ENCODE data around the gene NUP85.

GRCh38 chr17:75181608-75182318 lies 23.7 kb upstream of the NUP85 start:
- TF ChIP-seq CTCF (conservative IDR thresholded peaks at IDR 0.05; ENCODE audit: low read depth, low read length) (no peak), BHLHE40 (IDR thresholded peaks at IDR 0.05; ENCODE audit: low read depth, low read length) (no peak), RAD21 (IDR thresholded peaks at IDR 0.05; ENCODE audit: low read length) (no peak), POLR2A (IDR thresholded peaks at IDR 0.05; ENCODE audit: low read depth, low read length) (no peak), MAZ (IDR thresholded peaks at IDR 0.05; ENCODE audit: borderline replicate concordance, low read depth, low read length) (no peak), CHD1 (IDR thresholded peaks at IDR 0.05; ENCODE audit: low read depth, low read length) (no peak), CEBPB (IDR thresholded peaks at IDR 0.05; ENCODE audit: low read depth, low read length) (no peak), MAFK (IDR thresholded peaks at IDR 0.05; ENCODE audit: low read depth, low read length) (no peak), SMC3 (IDR thresholded peaks at IDR 0.05; ENCODE audit: low read depth, low read length) (no peak), RFX5 (IDR thresholded peaks at IDR 0.05; ENCODE audit: low read depth, low read length) (no peak)
- TF ChIP-seq, protein P1, sequence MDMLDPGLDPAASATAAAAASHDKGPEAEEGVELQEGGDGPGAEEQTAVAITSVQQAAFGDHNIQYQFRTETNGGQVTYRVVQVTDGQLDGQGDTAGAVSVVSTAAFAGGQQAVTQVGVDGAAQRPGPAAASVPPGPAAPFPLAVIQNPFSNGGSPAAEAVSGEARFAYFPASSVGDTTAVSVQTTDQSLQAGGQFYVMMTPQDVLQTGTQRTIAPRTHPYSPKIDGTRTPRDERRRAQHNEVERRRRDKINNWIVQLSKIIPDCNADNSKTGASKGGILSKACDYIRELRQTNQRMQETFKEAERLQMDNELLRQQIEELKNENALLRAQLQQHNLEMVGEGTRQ (IDR thresholded peaks at IDR 0.05; ENCODE audit: low read depth, low read length): no peak
